HG03575 (cell line): ENCODE results near the gene TECRL.

Source experiments
- ATAC-seq: cut with Tn5 transposase; IDR thresholded peaks from one replicate; pipeline ENCODE4 v1.9.1; 2021; ENCODE audit not compliant: unreplicated experiment, insufficient number of reproducible peaks, low FRiP score; ENCODE audit errors: extremely low read depth

Gene TECRL, protein sequence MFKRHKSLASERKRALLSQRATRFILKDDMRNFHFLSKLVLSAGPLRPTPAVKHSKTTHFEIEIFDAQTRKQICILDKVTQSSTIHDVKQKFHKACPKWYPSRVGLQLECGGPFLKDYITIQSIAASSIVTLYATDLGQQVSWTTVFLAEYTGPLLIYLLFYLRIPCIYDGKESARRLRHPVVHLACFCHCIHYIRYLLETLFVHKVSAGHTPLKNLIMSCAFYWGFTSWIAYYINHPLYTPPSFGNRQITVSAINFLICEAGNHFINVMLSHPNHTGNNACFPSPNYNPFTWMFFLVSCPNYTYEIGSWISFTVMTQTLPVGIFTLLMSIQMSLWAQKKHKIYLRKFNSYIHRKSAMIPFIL

DNA sequence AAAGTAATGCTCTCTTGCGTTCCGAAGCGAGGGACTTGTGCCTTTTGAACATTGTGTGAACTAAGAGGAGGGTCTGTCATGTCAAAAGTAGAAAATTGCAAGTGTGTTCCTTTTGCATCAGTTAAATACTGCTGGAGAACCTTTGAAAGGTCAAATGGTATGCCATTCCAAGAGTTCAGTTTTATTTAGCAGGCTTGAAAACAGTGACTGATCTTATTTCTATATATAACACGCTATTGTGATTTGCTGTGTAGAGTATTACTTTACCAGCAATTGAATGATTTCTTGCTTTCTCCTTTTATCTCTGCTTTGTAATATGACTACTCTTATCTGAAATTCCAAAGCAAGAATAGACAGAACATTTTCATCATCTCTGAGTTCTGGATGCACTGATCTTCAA lies at the start of gene TECRL:
TECRL (minus strand) TSS at position 151 of the 400 bp plus-strand sequence; CDS start at position 52, 99 bp downstream.
- ATAC-seq = no peak

DNA sequence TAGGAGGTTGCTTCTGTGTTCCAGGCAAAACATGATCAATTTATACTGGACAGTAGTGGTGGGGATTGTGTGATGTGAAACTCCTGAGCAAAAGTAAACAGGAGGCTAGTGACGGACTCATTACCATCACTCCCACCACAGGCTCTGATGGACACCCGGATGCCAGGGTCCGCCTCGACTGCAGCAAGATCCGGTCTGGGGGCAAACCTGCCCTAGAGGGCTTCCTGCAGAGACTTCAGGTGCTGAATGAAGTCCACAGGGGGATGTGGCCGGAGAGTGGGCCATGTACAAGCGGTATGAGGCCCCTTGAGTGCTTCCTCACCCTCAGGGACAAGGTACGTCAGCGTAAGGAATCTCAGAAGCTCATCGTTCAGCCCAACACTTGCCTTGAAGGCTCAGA lies 23.4 kb upstream of the TECRL start:
- no peak for ATAC-seq

DNA sequence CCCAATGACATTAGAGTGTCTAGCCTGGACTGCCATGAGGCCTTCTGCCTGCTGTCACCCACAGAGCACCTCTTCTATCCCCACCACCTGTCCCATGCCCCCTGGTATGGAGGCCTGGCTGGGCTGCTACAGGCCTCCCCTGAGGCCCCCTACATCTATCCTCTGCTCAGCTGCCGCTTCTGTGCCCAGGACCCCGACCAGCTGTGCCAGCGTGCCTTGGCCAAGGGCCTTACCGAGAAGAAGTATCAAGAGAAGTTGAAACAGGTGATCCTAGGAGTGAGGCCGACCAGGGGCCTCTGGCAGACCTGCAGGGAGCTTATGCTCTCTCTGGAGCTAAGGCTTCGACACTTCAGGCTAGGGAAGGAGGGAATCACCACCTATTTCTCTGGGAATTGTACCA lies 21.7 kb upstream of the TECRL start:
- ATAC-seq = no peak

DNA sequence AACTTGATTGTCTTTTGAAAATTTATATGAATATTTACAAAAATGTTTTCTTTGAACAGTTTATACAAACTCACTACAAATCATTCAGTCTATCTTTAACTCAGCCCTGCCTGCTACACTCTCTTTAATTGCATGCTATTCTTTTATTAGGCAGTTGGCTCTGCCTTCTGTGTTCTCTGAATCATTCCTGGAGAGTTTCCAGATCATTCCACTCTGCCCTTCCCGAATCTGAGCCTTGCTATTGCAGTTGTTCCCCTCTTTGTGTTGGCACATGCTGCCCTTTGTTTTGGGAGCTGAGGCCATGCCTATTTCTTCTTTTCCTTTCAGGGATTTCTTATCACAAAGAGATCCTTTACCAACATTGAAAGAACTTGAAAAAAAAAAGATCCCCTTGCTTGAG lies 8.7 kb upstream of the TECRL start:
- no peak for ATAC-seq

DNA sequence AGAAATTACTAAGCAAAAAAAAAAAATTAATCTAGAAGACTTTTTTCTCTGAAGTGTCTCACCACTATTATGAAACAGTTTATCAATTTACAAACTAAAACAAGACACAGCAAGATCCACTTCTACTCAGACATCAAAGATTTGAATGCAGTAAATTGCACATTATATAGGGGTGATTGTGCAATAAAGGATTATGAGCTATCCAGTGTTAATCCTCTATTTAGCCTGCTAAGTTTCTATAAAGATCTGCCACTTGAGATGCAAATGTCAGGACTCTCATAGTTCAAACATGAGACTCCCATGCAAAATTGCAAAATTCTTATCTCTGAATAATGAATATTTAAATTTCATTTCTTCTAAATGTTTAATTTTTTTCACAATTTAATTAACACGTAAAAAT lies 2.2 kb downstream of the TECRL start:
- ATAC-seq = no peak

DNA sequence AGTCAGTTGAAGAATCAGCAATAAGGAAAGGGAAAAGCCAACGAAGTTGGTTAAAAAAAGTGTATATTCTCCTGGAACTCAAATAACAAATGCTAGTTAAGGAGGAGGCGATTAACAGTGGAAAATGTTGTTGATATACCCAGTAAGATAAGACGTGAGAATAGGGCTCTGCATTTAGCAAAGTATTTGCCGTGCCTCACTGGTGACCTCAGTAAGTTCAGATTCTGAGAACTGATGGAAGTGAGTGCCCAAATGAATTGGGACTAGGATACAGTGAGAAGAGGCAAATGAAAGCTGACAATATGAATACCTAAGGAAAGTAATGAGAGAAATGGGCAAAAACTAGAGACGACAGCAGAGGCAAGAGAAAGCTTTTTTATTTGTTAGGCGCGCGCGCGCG lies 3.5 kb downstream of the TECRL start:
- ATAC-seq = no peak

DNA sequence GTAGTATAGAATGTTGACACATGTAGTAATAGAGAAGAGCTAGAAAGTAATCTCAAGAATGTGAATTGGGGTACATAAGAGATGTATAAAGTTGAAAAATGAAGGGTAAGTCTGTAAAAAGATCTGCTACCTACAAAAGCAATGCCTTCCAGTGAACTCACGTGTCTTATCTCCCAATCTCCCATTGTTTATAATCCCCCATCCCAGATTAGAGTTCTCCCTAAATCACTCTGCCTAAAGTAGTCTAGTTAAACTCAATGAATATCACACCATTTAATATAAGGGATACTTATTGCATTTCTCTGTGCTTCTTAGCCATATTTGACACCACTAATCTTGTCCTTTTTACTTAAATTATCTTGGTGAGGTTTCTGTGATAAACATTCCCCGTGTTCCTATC lies 6.6 kb downstream of the TECRL start:
- ATAC-seq = no peak

DNA sequence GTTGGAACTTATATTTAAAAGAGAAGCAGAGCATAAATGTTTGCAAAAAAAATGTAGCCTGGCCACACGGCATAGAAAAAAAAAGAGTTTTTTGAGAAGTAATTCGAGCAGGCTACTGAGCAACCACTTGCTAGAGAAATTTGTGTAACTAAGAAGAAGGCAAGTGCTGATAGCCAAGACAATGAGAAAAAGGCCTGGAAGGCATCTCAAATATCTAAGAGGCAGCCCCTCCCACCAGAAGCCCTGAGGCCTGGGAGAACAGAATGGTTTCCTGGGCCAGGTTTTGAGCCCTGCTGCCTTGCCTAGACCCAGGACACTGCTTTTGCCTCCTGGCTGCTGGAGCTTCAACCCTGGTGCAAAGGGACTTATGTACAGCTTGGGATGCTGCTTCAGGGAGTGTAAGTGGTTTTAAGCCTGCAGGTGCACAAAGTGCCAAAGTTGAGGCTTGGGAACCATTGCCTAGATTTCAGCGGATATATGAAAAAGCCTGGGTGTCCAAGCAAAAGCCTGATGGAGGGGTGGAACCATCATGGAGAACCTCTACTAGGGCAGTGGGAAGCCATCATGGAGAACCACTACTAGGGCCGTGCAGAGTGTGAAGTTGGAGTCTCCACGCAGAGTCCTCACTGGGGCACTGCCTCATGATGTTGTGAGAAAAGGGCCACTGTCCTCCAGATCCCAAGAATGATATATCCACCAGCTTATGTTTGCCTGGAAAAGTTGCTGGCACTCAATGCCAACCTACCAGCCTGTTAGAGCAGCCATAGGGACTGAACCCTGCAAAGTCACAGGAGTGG lies 9.7 kb downstream of the TECRL start:
- no peak for ATAC-seq

DNA sequence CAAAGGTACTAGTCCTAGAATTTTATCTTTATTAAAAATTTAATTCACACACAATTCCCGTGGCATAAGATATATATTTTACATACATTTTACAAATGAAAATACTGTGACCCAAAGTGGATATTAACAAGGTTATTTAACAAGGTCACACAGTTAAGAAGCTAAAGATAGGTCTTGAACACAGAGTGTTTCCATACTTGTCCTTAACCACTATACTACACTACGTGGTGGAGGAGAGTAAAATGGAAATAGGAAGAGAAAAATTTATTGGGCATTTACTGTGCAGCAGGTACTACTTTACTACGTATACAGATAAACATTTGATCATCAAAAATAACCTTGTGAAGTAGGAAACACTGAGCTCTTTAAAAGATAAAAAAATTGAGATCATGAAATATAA lies 14.8 kb downstream of the TECRL start:
- ATAC-seq = no peak

DNA sequence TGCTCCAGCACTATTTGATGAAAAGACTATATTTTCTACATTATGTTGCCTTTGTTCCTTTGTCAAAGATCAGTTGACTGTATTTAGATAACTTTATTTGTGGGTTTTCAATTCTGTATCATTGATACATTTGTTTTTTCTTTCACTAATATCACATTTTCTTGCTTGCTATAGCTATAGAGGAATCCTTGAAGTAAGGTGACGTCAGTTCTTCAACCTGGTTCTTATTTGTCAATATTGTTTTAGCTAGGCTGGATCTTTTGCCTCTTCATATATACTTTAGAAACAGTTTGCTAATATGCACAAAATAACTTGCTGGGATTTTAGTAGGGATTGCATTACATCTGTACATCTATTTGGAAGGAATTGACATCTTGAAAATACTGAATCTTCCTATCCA lies 21.0 kb downstream of the TECRL start:
- ATAC-seq = no peak

DNA sequence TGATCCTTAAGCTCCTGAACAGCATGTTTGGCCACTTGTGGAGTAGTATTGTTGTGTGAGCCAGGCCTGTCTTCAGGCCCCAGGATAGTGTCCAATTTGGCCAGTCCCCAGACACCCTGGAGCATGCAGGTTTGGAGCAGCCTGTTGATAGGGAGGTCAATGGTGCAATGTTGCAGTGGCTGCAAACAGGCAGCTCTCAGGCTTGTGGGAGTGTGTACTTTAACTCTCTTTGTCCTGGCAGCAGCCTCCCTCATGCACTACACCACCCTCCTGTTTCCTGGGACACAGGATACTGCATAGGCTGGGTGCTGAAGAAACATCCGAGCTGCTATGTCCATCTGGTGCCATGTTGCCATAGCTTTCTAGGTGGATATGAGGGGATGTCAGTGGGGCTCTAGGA lies 24.0 kb downstream of the TECRL start:
- ATAC-seq = no peak

DNA sequence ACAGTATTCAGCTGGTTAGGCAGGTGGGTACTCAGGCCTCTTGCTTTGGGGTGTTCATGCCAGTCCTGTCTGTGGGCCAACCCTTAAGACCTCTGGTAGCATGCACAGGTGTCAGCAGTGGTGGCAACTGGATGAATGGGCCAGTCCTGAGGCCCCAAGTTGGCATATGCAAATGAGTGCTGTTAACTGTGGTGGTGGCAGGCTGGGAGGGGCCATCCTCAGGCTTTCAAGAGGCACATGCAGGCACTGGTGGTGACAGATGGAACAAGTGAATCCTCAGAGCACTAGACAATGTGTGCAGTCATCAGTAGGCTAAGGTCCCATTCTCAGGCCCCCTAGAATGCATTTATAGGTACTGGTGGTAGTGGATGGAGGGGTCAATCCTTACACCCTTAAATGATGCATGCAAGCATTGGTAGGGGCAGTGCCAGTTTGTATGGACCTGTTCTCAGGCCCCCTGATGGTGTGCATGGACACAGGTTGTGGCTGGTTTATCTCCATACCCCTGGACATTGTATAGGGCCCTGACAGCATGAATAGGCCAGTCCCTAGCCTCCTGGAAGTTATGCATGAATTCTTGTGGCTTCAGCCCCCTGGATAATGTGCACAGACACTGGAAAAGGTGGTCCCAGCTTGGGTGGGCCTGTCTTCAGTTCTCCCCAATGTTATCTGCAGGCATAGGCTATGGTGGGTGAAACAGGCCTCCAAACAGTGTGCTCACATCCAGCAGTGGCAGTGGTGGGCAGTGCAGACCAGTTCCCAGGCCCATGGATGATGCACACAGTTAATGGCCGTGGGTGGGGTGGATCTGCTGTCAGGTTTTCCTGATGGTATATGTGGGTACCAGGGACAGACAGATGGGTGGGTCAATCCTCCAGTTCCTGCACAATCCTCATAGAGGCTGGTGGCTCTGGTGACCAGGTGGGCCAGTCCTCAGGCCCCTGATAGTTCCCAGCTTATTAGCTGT lies 24.7 kb downstream of the TECRL start:
- no peak for ATAC-seq

DNA sequence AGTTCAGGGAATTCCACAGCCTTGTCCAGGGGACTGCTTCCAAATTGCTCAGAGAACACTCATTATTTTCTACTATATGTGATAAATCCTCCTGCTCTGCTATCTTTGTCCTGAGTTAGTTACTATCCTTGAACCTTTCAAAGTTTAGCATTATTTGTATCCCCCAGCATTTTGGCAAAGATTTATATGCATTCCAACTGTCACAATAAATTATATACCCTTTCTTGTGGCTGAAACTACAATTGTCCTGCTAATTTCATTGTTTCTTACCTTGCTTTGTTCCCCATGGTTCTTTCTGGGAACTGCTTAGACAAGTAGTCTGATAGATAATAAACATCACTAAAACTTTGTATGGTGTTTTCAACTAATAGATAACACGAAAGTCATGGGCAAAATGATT lies 40.5 kb downstream of the TECRL start:
- no peak for ATAC-seq

DNA sequence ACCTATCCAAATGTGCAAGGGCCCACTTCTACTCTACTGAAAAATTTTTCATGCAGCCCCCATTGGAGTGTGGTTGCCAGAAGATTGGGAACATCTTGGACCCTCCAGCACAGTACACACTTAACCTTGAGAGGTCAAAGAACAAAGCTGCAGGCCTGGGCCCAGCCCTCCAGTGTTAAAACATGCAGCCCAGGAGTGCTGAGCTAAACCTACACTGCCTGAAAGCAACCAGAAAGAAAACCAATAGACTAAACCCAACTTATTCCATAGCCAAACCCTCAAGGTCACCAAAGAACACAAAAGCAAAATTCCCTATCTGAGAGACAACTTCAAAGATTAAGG lies 47.9 kb downstream of the TECRL start:
- no peak for ATAC-seq

DNA sequence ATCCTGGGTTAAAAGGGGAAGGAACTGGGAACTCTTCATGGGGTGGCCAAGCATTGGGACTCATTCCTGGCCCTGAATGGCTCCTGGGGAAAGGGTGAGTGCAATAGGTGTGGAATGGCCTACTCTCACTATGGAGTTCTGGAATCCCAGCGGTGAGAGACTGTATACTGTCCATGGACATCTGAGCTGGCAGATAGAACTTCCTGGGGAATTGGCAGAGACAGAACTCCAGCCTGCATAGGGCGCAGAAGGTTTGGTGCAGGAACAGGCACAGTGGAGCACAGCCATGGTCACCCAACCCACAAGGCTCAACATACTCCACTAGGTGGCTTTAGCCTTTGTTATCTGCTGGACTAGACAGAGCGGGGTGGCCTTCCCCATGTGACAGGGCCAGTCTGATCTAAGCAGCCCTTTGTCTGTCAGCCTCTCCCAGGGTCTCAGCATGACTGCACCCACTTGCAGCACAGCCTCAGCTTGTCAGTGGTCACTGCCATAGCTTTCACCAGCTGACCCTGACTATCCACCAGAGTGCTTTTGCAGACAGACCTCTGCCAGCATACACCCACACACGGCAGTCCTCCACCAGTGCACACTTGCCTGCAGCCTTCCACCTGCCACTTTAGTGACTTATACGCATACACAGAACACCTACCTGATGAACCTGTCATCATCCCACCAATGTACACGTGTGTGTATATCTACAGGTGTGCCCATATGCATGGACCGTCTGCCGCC lies 48.4 kb downstream of the TECRL start:
- no peak for ATAC-seq

DNA sequence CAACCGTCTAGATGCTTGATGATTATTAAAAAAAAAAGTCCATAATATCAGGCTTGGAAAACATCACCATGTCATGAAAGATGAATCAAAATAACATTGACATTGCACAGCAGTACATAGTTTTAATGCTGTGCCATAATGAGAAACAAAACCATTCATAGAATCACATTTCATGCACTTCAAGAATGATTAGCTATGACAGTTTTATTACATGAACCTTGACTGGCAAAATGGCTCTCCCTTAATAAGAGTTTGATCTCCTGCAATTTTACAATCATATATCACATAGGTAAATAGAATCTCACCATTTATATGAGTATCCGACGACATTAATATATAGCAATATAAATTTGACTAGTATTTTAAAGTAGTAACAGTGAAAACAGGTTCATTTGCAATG lies 49.8 kb downstream of the TECRL start:
- no peak for ATAC-seq

DNA sequence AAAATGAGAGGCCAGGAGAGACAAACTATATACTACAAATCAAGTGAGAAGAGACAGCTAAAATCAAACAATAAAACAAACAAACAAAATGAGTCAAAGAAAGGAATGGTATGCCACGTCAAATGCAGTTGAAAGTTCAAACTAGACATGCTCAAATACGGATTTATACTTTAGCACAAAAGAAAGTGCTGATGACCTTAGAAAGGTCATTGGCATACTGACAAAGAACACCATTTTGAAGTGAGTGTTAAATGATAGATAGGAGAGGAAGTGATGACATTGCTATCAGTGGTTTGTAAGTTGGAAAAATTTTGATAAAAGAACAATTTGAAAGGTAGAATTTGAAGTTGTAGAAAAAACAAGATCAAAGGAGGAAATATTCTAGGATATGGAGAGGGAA lies 55.3 kb downstream of the TECRL start:
- no peak for ATAC-seq

DNA sequence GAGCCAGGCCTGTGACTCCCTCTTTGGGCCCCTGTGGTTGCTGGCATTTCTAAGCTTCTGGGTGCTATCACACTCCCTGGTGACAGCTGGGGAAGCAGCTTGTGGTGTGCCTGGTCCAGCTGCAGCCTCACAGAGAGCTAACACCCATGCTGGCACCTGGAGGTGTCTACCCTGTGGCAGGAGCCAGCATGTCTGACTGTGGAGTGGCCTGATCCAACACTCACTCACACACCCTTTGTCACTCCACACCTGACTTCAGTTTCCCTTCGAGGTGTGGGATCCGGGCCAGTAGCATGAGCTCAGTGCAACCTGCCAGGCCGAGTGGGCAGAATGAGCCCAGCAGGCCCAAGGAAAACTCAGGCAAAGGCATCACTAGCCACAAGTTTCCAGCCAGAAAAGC lies 67.5 kb downstream of the TECRL start:
- ATAC-seq = no peak
